Stomach (tissue), 9 donors: ENCODE data around the gene TMEM41B. TPM values are rescaled to one million over a fixed set of nuclear protein-coding genes. Genes with fewer than 3 reads are reported as not detected.
A peak's percentile ranks its signal among the peaks of the same experiment; 100 is the strongest.
"Not testable (repeated sequence)": the region's sequence is repeated elsewhere in the genome, so short reads cannot be mapped to it uniquely, and the experiment has no call there.

Experiments used
- DNase-seq, 2 donors: peaks; one replicate each; pipeline versions ENCODE4 v3.0.0 to v3.0.0-alpha.2; 2013 to 2019
- H3K27ac ChIP-seq, 5 donors: fragments of 200-600 bp in 4 of 5; sonication (generic) in 4 of 5; one replicate each; pipeline ENCODE4 v1.5.1; 2013 to 2019; ENCODE audit warnings: mild to moderate bottlenecking in 1 of 5, moderate library complexity in 1 of 5
- H3K27me3 ChIP-seq, 3 donors: fragments of 200-600 bp; sonication (generic); one replicate each; pipeline ENCODE4 v1.5.1; 2017 to 2019; ENCODE audit warnings: mixed run types in 1 of 3
- H3K36me3 ChIP-seq, 4 donors: fragments of 200-600 bp; sonication (generic); 1 replicate in 3 of 4; 2 replicates in 1 of 4; pipeline ENCODE4 v1.5.1; 2016 to 2019
- H3K4me1 ChIP-seq, 4 donors: fragments of 200-600 bp; sonication (generic); one replicate each; pipeline ENCODE4 v1.5.1; 2016 to 2019
- H3K4me3 ChIP-seq, 4 donors: fragments of 200-600 bp; sonication (generic) in 3 of 4; one replicate each; pipeline ENCODE4 v1.5.1; 2016 to 2019; ENCODE audit warnings: mild to moderate bottlenecking in 1 of 4
- H3K9me3 ChIP-seq, 4 donors: fragments of 200-600 bp; sonication (generic); one replicate each; pipeline ENCODE4 v1.5.1; 2016 to 2019
- CTCF ChIP-seq, 7 experiments: fragments of 450-650 bp in 4 of 7; fragments of 200-600 bp in 3 of 7; sonication (generic) in 3 of 7; IDR thresholded peaks; one replicate each; pipeline ENCODE4 v1.5.1; 2016 to 2019; ENCODE audit warnings: antibody characterized with exemption in 7 of 7, control low read depth in 2 of 7, mild to moderate bottlenecking in 1 of 7
- EP300 ChIP-seq: sonication (generic); formaldehyde crosslinking; IDR thresholded peaks from one replicate; pipeline ENCODE4 v1.6.1; 2017; ENCODE audit warnings: antibody characterized with exemption
- POLR2A ChIP-seq, 4 donors: fragments of 450-650 bp; IDR thresholded peaks; one replicate each; pipeline ENCODE4 v1.6.1; 2016; ENCODE audit warnings: antibody characterized with exemption in 4 of 4, control low read depth in 2 of 4, mild to moderate bottlenecking in 1 of 4, moderate library complexity in 1 of 4
- POLR2AphosphoS5 ChIP-seq, 3 donors: sonication (generic); formaldehyde crosslinking; IDR thresholded peaks; one replicate each; pipeline ENCODE4 v1.6.1; 2016; ENCODE audit warnings: antibody characterized with exemption in 3 of 3
- WGBS, 5 donors: extraction: QIAGEN DNeasy Blood & Tissue Kit in 3 of 5; methylation state at CpG; one replicate each; pipeline versions ENCODE4 v1.1.5 to v1.1.7; 2013 to 2018; 5-methylcytosine and 5-hydroxymethylcytosine counted together
- intact Hi-C: fragments of 100-400 bp; cut with DNase I; formaldehyde crosslinking; loops from one replicate; pipeline ENCODE4 v1.15.1; 2023; ENCODE audit warnings: low total_unique reads
- polyA plus RNA-seq, 3 donors: library from polyadenylated mRNA; stranded (reverse); fragments of 200-250 nt; gene quantifications; one replicate each; pipeline ENCODE4 v1.2.3, GENCODE V29; 2013
- total RNA-seq, 5 donors: library from RNA; depleted of rRNA; stranded (reverse); fragments of >200 nt; gene quantifications; one replicate each; pipeline versions ENCODE4 v1.1.0 to v1.2.3, GENCODE V29; 2014 to 2016
- donor health status: healthy with polysubstance abuse.
- donor health status: Bipolar disorder and iron deficiency.
- donor health status: healthy.

Gene TMEM41B
- total and polyA plus RNA-seq, 8 donors: 4.1 to 80.4 (median 11.9) TPM

- no peak for DNase-seq
- Histone ChIP-seq H3K9me3 (no peaks in the 10 kb centered on the region), H3K4me1 (peaks cover 5 to 57% (median 36%) of the 10 kb centered on the region in 4 donors), H3K27me3 (no peaks in the 10 kb centered on the region), H3K36me3 (no peaks in the 10 kb centered on the region), H3K27ac (peak overlapping the region; percentile 76 to 96 (median 95)), H3K4me3 (peak overlapping the region; percentile 62 to 91 (median 86))
- WGBS, 5 donors: 17 to 23% (median 19%) methylated on average over 8 to 9 of the region's 9 CpGs
- TF ChIP-seq POLR2A (IDR thresholded peaks at IDR 0.05): no peak
- TF ChIP-seq EP300: no peak
- TF ChIP-seq POLR2AphosphoS5 (IDR thresholded peaks at IDR 0.05): no peak
- no peak for TF ChIP-seq CTCF (IDR thresholded peaks at IDR 0.05)
- intact Hi-C loops: no loop called here
Observed at GRCh38 chr11:9263840-9264315, 50.5 kb downstream of the TMEM41B start.

GRCh38 chr11:9260838-9261146, 53.6 kb downstream of the TMEM41B start:
- DNase-seq: peak in 1 of 2 donors; percentile 17
- intact Hi-C loops, H3K4me3 ChIP-seq, H3K36me3 ChIP-seq, H3K27ac ChIP-seq, H3K27me3 ChIP-seq, H3K9me3 ChIP-seq: not testable (repeated sequence)
- 53 to 60% (median 55%) methylated on average over 2 of the region's 2 CpGs for WGBS, 5 donors
- peaks cover 5 to 52% (median 29%) of the 10 kb centered on the region in 4 donors for H3K4me1 ChIP-seq

- intact Hi-C loops: no loop called here
- H3K4me1 ChIP-seq: peaks cover 5 to 47% (median 23%) of the 10 kb centered on the region in 4 donors
- DNase-seq: peak in 1 of 2 donors; percentile 23
- no peak overlapping the region for H3K27ac ChIP-seq
- no peak overlapping the region for H3K4me3 ChIP-seq
- WGBS, 5 donors: 62 to 84% (median 82%) methylated on average over 4 of the region's 4 CpGs
- TF ChIP-seq POLR2A (IDR thresholded peaks at IDR 0.05) (no peak), EP300 (no peak), POLR2AphosphoS5 (IDR thresholded peaks at IDR 0.05) (no peak), CTCF (IDR thresholded peaks at IDR 0.05) (no peak)
- H3K27me3 ChIP-seq: no peaks in the 10 kb centered on the region
- no peaks in the 10 kb centered on the region for H3K9me3 ChIP-seq
- peaks cover 0 to 9% (median 5%) of the 10 kb centered on the region in 4 donors for H3K36me3 ChIP-seq
Observed at GRCh38 chr11:9259981-9260837, 54.2 kb downstream of the TMEM41B start.

GRCh38 chr11:9258279-9258678, 56.1 kb downstream of the TMEM41B start:
- H3K9me3 ChIP-seq, intact Hi-C loops, DNase-seq, H3K4me3 ChIP-seq, H3K27ac ChIP-seq, H3K27me3 ChIP-seq: not testable (repeated sequence)
- 91 to 97% (median 97%) methylated on average over 4 of the region's 4 CpGs for WGBS, 5 donors
- Histone ChIP-seq H3K4me1 (peaks cover 0 to 39% (median 18%) of the 10 kb centered on the region in 4 donors), H3K36me3 (peaks cover 0 to 19% (median 10%) of the 10 kb centered on the region in 4 donors)

- Histone ChIP-seq H3K36me3 (peaks cover 0 to 19% (median 10%) of the 10 kb centered on the region in 4 donors), H3K4me3 (no peak overlapping the region), H3K27me3 (no peaks in the 10 kb centered on the region), H3K4me1 (peaks cover 7 to 24% (median 17%) of the 10 kb centered on the region in 4 donors), H3K9me3 (no peaks in the 10 kb centered on the region), H3K27ac (no peak overlapping the region)
- TF ChIP-seq POLR2A (IDR thresholded peaks at IDR 0.05) (no peak), POLR2AphosphoS5 (IDR thresholded peaks at IDR 0.05) (no peak), CTCF (IDR thresholded peaks at IDR 0.05) (no peak), EP300 (no peak)
- no peak for DNase-seq
- 89 to 94% (median 92%) methylated on average over 3 of the region's 3 CpGs for WGBS, 5 donors
- intact Hi-C loops: no loop called here
Observed at GRCh38 chr11:9254416-9254815, 60.0 kb downstream of the TMEM41B start.
